IMR-90 (cell line): ENCODE results near the gene NXN. TPM values are rescaled to one million over a fixed set of nuclear protein-coding genes. Genes with fewer than 3 reads are reported as not detected.

ENCODE experiments used
- ATAC-seq: fragments of 200-7000 bp; cut with Tn5 transposase; 2 replicates; pipeline ENCODE4 v1.9.1; 2020; ENCODE audit warnings: low read depth, mild to moderate bottlenecking, moderate library complexity
- BruUV-seq: library from RNA; stranded (reverse); fragments of 400-500 nt; replicated peaks from 2 replicates; lab custom pipeline; 2021; lab: Mats Ljungman, UMichigan
- CTCF ChIA-PET: fragments of 300-600 bp; formaldehyde crosslinking; extraction: SDS; loops from one replicate; lab custom pipeline; 2021; ENCODE audit warnings: antibody characterized with exemption; lab: Yijun Ruan, JAX
- POLR2A ChIA-PET: fragments of 300-600 bp; sonication (Branson Sonifier 250); formaldehyde crosslinking; loops from one replicate; lab custom pipeline; 2022; ENCODE audit warnings: antibody characterized with exemption; ENCODE audit not compliant: unreplicated experiment; lab: Charles Lee
- DNase-seq: peaks from one replicate; pipeline ENCODE4 v3.0.0; 2013
- H2AFZ ChIP-seq: replicated peaks from 2 replicates; pipeline ENCODE3; 2013; ENCODE audit warnings: low read length, mild to moderate bottlenecking; ENCODE audit not compliant: poor library complexity
- H2AK5ac ChIP-seq: 2 replicates; pipeline ENCODE4 v1.6.1; 2013; ENCODE audit warnings: low read depth, low read length, inconsistent platforms
- H2AK9ac ChIP-seq: replicated peaks from 2 replicates; pipeline ENCODE3; 2013; ENCODE audit warnings: mild to moderate bottlenecking, low read depth, low read length, moderate library complexity; ENCODE audit not compliant: poor library complexity
- H2BK120ac ChIP-seq: 2 replicates; pipeline ENCODE4 v1.6.1; 2013; ENCODE audit warnings: low read depth, low read length, inconsistent platforms
- H2BK15ac ChIP-seq: 3 replicates; pipeline ENCODE4 v1.6.1; 2013; ENCODE audit warnings: low read depth, low read length, inconsistent platforms
- H2BK20ac ChIP-seq: 2 replicates; pipeline ENCODE4 v1.6.1; 2013; ENCODE audit warnings: low read depth, mild to moderate bottlenecking, inconsistent platforms, low read length, moderate library complexity
- H2BK5ac ChIP-seq: 2 replicates; pipeline ENCODE4 v1.6.1; 2013; ENCODE audit warnings: mild to moderate bottlenecking, low read depth, low read length, inconsistent platforms; ENCODE audit not compliant: poor library complexity, severe bottlenecking
- H3K14ac ChIP-seq: replicated peaks from 2 replicates; pipeline ENCODE4 v1.6.1; 2013; ENCODE audit warnings: low read depth, low read length, inconsistent platforms
- H3K18ac ChIP-seq: 2 replicates; pipeline ENCODE4 v1.6.1; 2013; ENCODE audit warnings: low read depth, low read length, control low read depth
- H3K23ac ChIP-seq: 2 replicates; pipeline ENCODE4 v1.6.1; 2013; ENCODE audit warnings: low read depth, low read length, inconsistent platforms
- H3K27ac ChIP-seq: 2 replicates; pipeline ENCODE4 v1.5.1; 2013; ENCODE audit warnings: mild to moderate bottlenecking, control low read depth, low read length; ENCODE audit not compliant: insufficient read depth
- H3K27me3 ChIP-seq: 2 replicates; pipeline ENCODE4 v1.6.1; 2013; ENCODE audit warnings: low read length; ENCODE audit not compliant: control insufficient read depth, insufficient read depth
- H3K36me3 ChIP-seq: 2 replicates; pipeline ENCODE4 v1.6.1; 2013; ENCODE audit warnings: low read length, mixed read lengths; ENCODE audit not compliant: control insufficient read depth, insufficient read depth
- H3K4ac ChIP-seq: 2 replicates; pipeline ENCODE4 v1.6.1; 2013; ENCODE audit warnings: low read depth, low read length, inconsistent platforms
- H3K4me1 ChIP-seq: 2 replicates; pipeline ENCODE4 v1.6.1; 2013; ENCODE audit warnings: low read length, mixed read lengths; ENCODE audit not compliant: control insufficient read depth, insufficient read depth
- H3K4me2 ChIP-seq: 2 replicates; pipeline ENCODE4 v1.6.1; 2013; ENCODE audit warnings: low read depth, mild to moderate bottlenecking, control low read depth, low read length, moderate library complexity
- H3K4me3 ChIP-seq: 2 replicates; pipeline ENCODE4 v1.5.1; 2013; ENCODE audit warnings: low read depth, mild to moderate bottlenecking, control low read depth, low read length, moderate library complexity; ENCODE audit not compliant: insufficient read depth
- H3K56ac ChIP-seq: 2 replicates; pipeline ENCODE4 v1.6.1; 2013; ENCODE audit warnings: low read length, inconsistent platforms; ENCODE audit not compliant: insufficient read depth; ENCODE audit errors: extremely low read depth
- H3K79me1 ChIP-seq, 2 experiments: 2 replicates each; pipeline ENCODE4 v1.6.1; 2013; ENCODE audit warnings: low read length in 2 of 2, inconsistent platforms in 1 of 2, low read depth in 1 of 2
- H3K9ac ChIP-seq: 2 replicates; pipeline ENCODE4 v1.6.1; 2013; ENCODE audit warnings: low read depth, low read length, control low read depth
- H3K9me1 ChIP-seq: 2 replicates; pipeline ENCODE4 v1.6.1; 2013; ENCODE audit warnings: low read length, inconsistent platforms; ENCODE audit not compliant: insufficient read depth
- H3K9me3 ChIP-seq: 2 replicates; pipeline ENCODE4 v1.6.1; 2013; ENCODE audit warnings: low read length; ENCODE audit not compliant: control insufficient read depth, insufficient read depth
- H4K20me1 ChIP-seq: 2 replicates; pipeline ENCODE4 v1.6.1; 2013; ENCODE audit warnings: low read length, inconsistent platforms; ENCODE audit not compliant: insufficient read depth
- H4K5ac ChIP-seq: 2 replicates; pipeline ENCODE4 v1.6.1; 2013; ENCODE audit warnings: mild to moderate bottlenecking, low read depth, low read length, control low read depth
- H4K8ac ChIP-seq, 2 experiments: 2 replicates each; pipeline ENCODE4 v1.6.1; 2013; ENCODE audit warnings: low read depth in 2 of 2, low read length in 2 of 2, control low read depth in 1 of 2, inconsistent platforms in 1 of 2
- H4K91ac ChIP-seq: 2 replicates; pipeline ENCODE4 v1.6.1; 2013; ENCODE audit warnings: low read depth, low read length, inconsistent platforms; ENCODE audit not compliant: insufficient read depth
- CEBPB ChIP-seq: IDR thresholded peaks from 2 replicates; pipeline ENCODE4 v1.6.1; 2012; ENCODE audit warnings: low read depth, low read length, improper control_type of control experiment
- SMC3 ChIP-seq: fragments of 150-350 bp; IDR thresholded peaks from 2 replicates; pipeline ENCODE4 v1.6.1; 2016; ENCODE audit warnings: low read depth, mild to moderate bottlenecking, antibody characterized with exemption, low read length, moderate library complexity
- WGBS, 2 experiments: methylation state at CpG; one replicate each; pipeline versions ENCODE4 v1.1.5 to v1.1.7; 2013; ENCODE audit warnings: missing lambda C conversion rate in 2 of 2; ENCODE audit not compliant: insufficient read length in 1 of 2; ENCODE audit errors: extremely low coverage in 2 of 2; 5-methylcytosine and 5-hydroxymethylcytosine counted together
- dilution Hi-C: fragments of 300-500 bp; cut with HindIII; formaldehyde crosslinking; loops from one replicate; pipeline ENCODE4 v1.14.3; 2018; ENCODE audit warnings: low sequenced_read_pairs; ENCODE audit not compliant: unreplicated experiment
- in situ Hi-C: fragments of 300-500 bp; cut with MboI; formaldehyde crosslinking; loops from 3 replicates; pipeline ENCODE4 v1.14.3; 2019; ENCODE audit warnings: low sequenced_read_pairs, inconsistent platforms, mixed read lengths
- intact Hi-C: fragments of 100-400 bp; cut with micrococcal nuclease; formaldehyde crosslinking; loops from 2 replicates; pipeline ENCODE4 v1.10.0; 2022
- polyA plus RNA-seq, 3 experiments: library from polyadenylated mRNA; depleted of rRNA; stranded (reverse); fragments of >200 nt; gene quantifications; 2 replicates each; pipeline ENCODE4 v1.2.3, GENCODE V29; 2012; ENCODE audit warnings: low replicate concordance in 1 of 3
- total RNA-seq: library from RNA; depleted of rRNA; stranded (reverse); fragments of >200 nt; gene quantifications from 2 replicates; pipeline ENCODE4 v1.2.3, GENCODE V29; 2012

Gene NXN
- total and polyA plus RNA-seq, 2 of the 4 experiments (the other 2 are of a cell fraction) = 52.5 to 116 TPM

DNA sequence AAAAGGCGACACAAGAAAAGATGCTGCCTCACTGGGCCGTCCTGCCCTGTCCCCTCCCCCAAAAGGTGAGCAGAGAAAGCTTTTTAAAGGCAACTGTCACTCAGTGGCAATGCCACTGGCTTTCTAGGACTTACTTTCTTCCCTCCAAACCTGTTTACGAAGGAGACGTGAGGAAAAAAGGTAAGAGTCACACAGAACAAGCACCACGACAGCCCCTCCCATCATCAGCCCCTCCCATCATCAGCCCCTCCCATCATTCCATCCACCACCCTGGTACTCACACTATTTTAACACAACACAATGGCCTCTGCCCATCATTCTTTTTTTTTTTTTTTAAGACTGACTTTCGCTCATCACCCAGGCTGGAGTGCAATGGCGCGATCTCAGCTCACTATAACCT, 77.1 kb downstream of the NXN start (continued):
- no peak for TF ChIP-seq SMC3

DNA sequence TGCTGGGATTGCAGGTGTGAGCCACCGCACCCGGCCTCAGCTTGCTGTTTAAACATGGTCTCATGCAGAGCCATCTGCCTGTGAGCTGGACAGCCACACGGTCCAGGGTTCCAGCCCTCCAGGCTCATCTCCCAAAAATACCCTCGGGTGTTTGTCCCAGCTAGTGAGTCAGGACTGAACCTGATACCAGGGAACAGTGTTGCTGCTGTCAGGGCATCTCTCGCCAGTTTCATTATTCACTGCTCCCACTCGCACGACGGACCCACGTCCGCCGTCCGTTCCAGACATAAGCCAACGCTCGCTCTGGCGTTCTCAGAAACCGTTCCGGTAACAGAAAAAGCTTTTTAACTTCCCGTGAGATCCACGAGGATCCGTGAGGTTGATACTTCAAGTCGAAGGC, 77.6 kb downstream of the NXN start:
- Histone ChIP-seq H3K27ac (peak overlapping the region; percentile 20; the same call in 1 of the 2 replicates), H2AFZ (no peak overlapping the region)
- dilution Hi-C loops = no loop called here

More for the DNA sequence above, 77.6 kb downstream of the NXN start:
- BruUV-seq = no TSS peak
- peak overlapping the region; percentile 74 for H2AK5ac ChIP-seq
- peak overlapping the region in 1 of 2 experiments; percentile 15; a peak in 2 of 4 replicates for H4K8ac ChIP-seq
- peak overlapping the region; percentile 53 for H4K5ac ChIP-seq
- H3K56ac ChIP-seq = no peak overlapping the region
- in situ Hi-C loops = no loop called here
- H3K4me2 ChIP-seq = no peak overlapping the region
- H3K9ac ChIP-seq = no peak overlapping the region
- 0 out of 2 replicates have a peak overlapping the region, but pooled peaks have one; percentile 18 for H3K23ac ChIP-seq
- peak overlapping the region; percentile 13 for H2BK5ac ChIP-seq
- WGBS, 2 experiments = 91% methylated on average over 19 of the region's 21 CpGs; no CpG with 5 or more reads in 1 of the 2 experiments
- no peak for ATAC-seq
- peak; percentile 30 for DNase-seq
- H3K36me3 ChIP-seq = peaks cover 5% of the 10 kb centered on the region; the same call in 1 of the 2 replicates
- peaks cover 28 to 79% of the 10 kb centered on the region in 2 experiments for H3K79me1 ChIP-seq
- peaks cover 21% of the 10 kb centered on the region for H3K9me1 ChIP-seq
- ChIA-PET POLR2A (no interaction called here), CTCF (no interaction called here)
- H4K20me1 ChIP-seq = peaks cover 18% of the 10 kb centered on the region; the same call in 1 of the 2 replicates
- H2BK15ac ChIP-seq = peak overlapping the region; percentile 88; the same call in 2 of the 3 replicates
- H4K91ac ChIP-seq = peak overlapping the region; percentile 80
- H3K14ac ChIP-seq = peak overlapping the region; percentile 10; the same call in 1 of the 2 replicates
- peak overlapping the region; percentile 36; the same call in 1 of the 2 replicates for H2BK20ac ChIP-seq
- H3K27me3 ChIP-seq = no peaks in the 10 kb centered on the region
- peak overlapping the region; percentile 23 for H2AK9ac ChIP-seq
- H3K9me3 ChIP-seq = no peaks in the 10 kb centered on the region
- H2BK120ac ChIP-seq = peak overlapping the region; percentile 36; the same call in 1 of the 2 replicates
- H3K4ac ChIP-seq = peak overlapping the region; percentile 86
- peaks cover 35% of the 10 kb centered on the region for H3K4me1 ChIP-seq
- no peak for TF ChIP-seq CEBPB
- peak overlapping the region; percentile 71 for H3K18ac ChIP-seq
- H3K4me3 ChIP-seq = no peak overlapping the region
- intact Hi-C loops = loop anchor here (10.0 kb wide), 1 partner anchor 107 kb away; no protein-coding TSS in a partner anchor
